Kasumi-1 (cell line): ENCODE data around the gene TTI1.

Source experiments
- DNase-seq, 2 experiments: peaks; one replicate each; lab custom pipeline; 2025; lab: John Stamatoyannopoulos, UW

Gene TTI1

GRCh38 chr20:38054647-38055046, 21.4 kb upstream of the TTI1 start:
- DNase-seq: no peak

GRCh38 chr20:38052870-38053269, 19.6 kb upstream of the TTI1 start:
- DNase-seq: no peak

GRCh38 chr20:38050686-38051085, 17.4 kb upstream of the TTI1 start:
- no peak for DNase-seq

- no peak for DNase-seq
Measured at GRCh38 chr20:38049800-38050199, 16.5 kb upstream of the TTI1 start.

- no peak for DNase-seq
Measured at GRCh38 chr20:38046572-38046971, 13.3 kb upstream of the TTI1 start.

- DNase-seq: no peak
Measured at GRCh38 chr20:38044685-38045084, 11.4 kb upstream of the TTI1 start.

GRCh38 chr20:38043512-38044300, 10.4 kb upstream of the TTI1 start:
- DNase-seq: no peak

- no peak for DNase-seq
Measured at GRCh38 chr20:38040276-38040675, 7.0 kb upstream of the TTI1 start.

GRCh38 chr20:38036366-38036765, 3.1 kb upstream of the TTI1 start:
- DNase-seq: no peak

- DNase-seq: no peak
Measured at GRCh38 chr20:38034961-38035360, 1.7 kb upstream of the TTI1 start.

GRCh38 chr20:38034108-38034649, 923 bp upstream of the TTI1 start:
- DNase-seq: no peak

GRCh38 chr20:38032585-38033329, 499 bp downstream of the TTI1 start:
- DNase-seq: peak in 1 of 2 experiments; percentile 71

- no peak for DNase-seq
Measured at GRCh38 chr20:38031957-38032356, 1.3 kb downstream of the TTI1 start.

GRCh38 chr20:38029453-38029852, 3.8 kb downstream of the TTI1 start:
- DNase-seq: no peak

- DNase-seq: no peak
Measured at GRCh38 chr20:38024496-38024895, 8.8 kb downstream of the TTI1 start.

- DNase-seq: peak; percentile 95 to 97
Measured at GRCh38 chr20:38023181-38024001, 9.9 kb downstream of the TTI1 start.

GRCh38 chr20:38021087-38021772, 12.0 kb downstream of the TTI1 start:
- no peak for DNase-seq

- no peak for DNase-seq
Measured at GRCh38 chr20:38018385-38018784, 14.9 kb downstream of the TTI1 start.

- DNase-seq: no peak
Measured at GRCh38 chr20:38017959-38018358, 15.3 kb downstream of the TTI1 start.

GRCh38 chr20:38013887-38014286, 19.4 kb downstream of the TTI1 start:
- DNase-seq: no peak

- DNase-seq: no peak
Measured at GRCh38 chr20:38012332-38012731, 20.9 kb downstream of the TTI1 start.

- DNase-seq: no peak
Measured at GRCh38 chr20:38011696-38012095, 21.6 kb downstream of the TTI1 start.
